Sigmoid colon (tissue), 7 donors: ENCODE measurements around the gene PPP1R27. TPM values are rescaled to one million over a fixed set of nuclear protein-coding genes. Genes with fewer than 3 reads are reported as not detected.

Experiments used
- DNase-seq: peaks from one replicate; pipeline ENCODE4 v3.0.0-alpha.2; 2019
- H3K27ac ChIP-seq, 4 donors: fragments of 200-600 bp; sonication (generic); one replicate each; pipeline ENCODE4 v1.5.1; 2016 to 2019; ENCODE audit warnings: mild to moderate bottlenecking in 1 of 4
- H3K27me3 ChIP-seq, 3 donors: fragments of 200-600 bp; sonication (generic); one replicate each; pipeline ENCODE4 v1.5.1; 2019; ENCODE audit warnings: mild to moderate bottlenecking in 1 of 3
- H3K36me3 ChIP-seq, 4 donors: fragments of 200-600 bp; sonication (generic); one replicate each; pipeline ENCODE4 v1.5.1; 2016 to 2019
- H3K4me1 ChIP-seq, 4 donors: fragments of 200-600 bp; sonication (generic); one replicate each; pipeline ENCODE4 v1.5.1; 2017 to 2019
- H3K4me3 ChIP-seq, 4 donors: fragments of 200-600 bp; sonication (generic); one replicate each; pipeline ENCODE4 v1.5.1; 2017 to 2019; ENCODE audit warnings: mild to moderate bottlenecking in 2 of 4, moderate library complexity in 1 of 4
- H3K9me3 ChIP-seq, 4 donors: fragments of 200-600 bp in 3 of 4; sonication (generic) in 3 of 4; one replicate each; pipeline versions ENCODE4 v1.5.1 to v1.6.1; 2013 to 2019
- CTCF ChIP-seq, 4 experiments: fragments of 450-650 bp in 3 of 4; fragments of 200-600 bp in 1 of 4; IDR thresholded peaks; one replicate each; pipeline ENCODE4 v1.5.1; 2016 to 2019; ENCODE audit warnings: antibody characterized with exemption in 4 of 4, mild to moderate bottlenecking in 3 of 4, moderate library complexity in 2 of 4
- EP300 ChIP-seq, 4 donors: sonication (generic); formaldehyde crosslinking; IDR thresholded peaks; one replicate each; pipeline ENCODE4 v1.6.1; 2017; ENCODE audit warnings: antibody characterized with exemption in 4 of 4
- POLR2A ChIP-seq, 2 donors: fragments of 450-650 bp; IDR thresholded peaks; one replicate each; pipeline ENCODE4 v1.6.1; 2016; ENCODE audit warnings: antibody characterized with exemption in 2 of 2, mild to moderate bottlenecking in 2 of 2, moderate library complexity in 2 of 2
- POLR2AphosphoS5 ChIP-seq, 4 donors: sonication (generic); formaldehyde crosslinking; IDR thresholded peaks; one replicate each; pipeline ENCODE4 v1.6.1; 2017; ENCODE audit warnings: antibody characterized with exemption in 4 of 4
- WGBS, 2 donors: extraction: QIAGEN DNeasy Blood & Tissue Kit; methylation state at CpG; one replicate each; pipeline ENCODE4 v1.1.7; 2013; 5-methylcytosine and 5-hydroxymethylcytosine counted together
- intact Hi-C: fragments of 100-400 bp; cut with DNase I; formaldehyde crosslinking; loops from one replicate; pipeline ENCODE4 v1.15.1; 2023
- polyA plus RNA-seq, 3 donors: library from polyadenylated mRNA; stranded (reverse); fragments of 200-250 nt; gene quantifications; one replicate each; pipeline ENCODE4 v1.2.3, GENCODE V29; 2013
- total RNA-seq, 4 donors: library from RNA; depleted of rRNA; stranded (reverse); fragments of >200 nt; gene quantifications; one replicate each; pipeline ENCODE4 v1.1.0, GENCODE V29; 2016
- donor health status: healthy with polysubstance abuse.
- donor health status: Bipolar disorder and iron deficiency.
- donor health status: healthy.

PPP1R27 gene
- total and polyA plus RNA-seq, 7 donors, result 0.50 TPM; not detected in 6

- DNase-seq, result no peak
- 22 to 74% methylated on average over 18 of the region's 18 CpGs for WGBS, 2 donors
- H3K27me3 ChIP-seq, result no peaks in the 10 kb centered on the region
- peak overlapping the region in 2 of 4 donors; percentile 2 to 99 for H3K27ac ChIP-seq
- H3K4me3 ChIP-seq, result no peak overlapping the region
- no peaks in the 10 kb centered on the region for H3K9me3 ChIP-seq
- intact Hi-C loops, result no loop called here
- TF ChIP-seq EP300 (IDR thresholded peaks at IDR 0.05) (no peak), POLR2AphosphoS5 (IDR thresholded peaks at IDR 0.05) (peak in 2 of 4 donors; percentile 27 to 41), POLR2A (IDR thresholded peaks at IDR 0.05) (peak in 1 of 2 donors; percentile 51)
- H3K36me3 ChIP-seq, result peaks cover 8 to 39% (median 18%) of the 10 kb centered on the region in 4 donors
- peaks cover 0 to 73% (median 57%) of the 10 kb centered on the region in 4 donors for H3K4me1 ChIP-seq
These were observed 31.0 kb upstream of the PPP1R27 start for GRCh38 chr17:81865733-81866439.

GRCh38 chr17:81865358-81865732, 30.5 kb upstream of the PPP1R27 start:
- WGBS, 2 donors, result 62 to 89% methylated on average over 8 of the region's 8 CpGs
- intact Hi-C loops, result no loop called here
- H3K36me3 ChIP-seq, result peaks cover 8 to 39% (median 18%) of the 10 kb centered on the region in 4 donors
- H3K27me3 ChIP-seq, result no peaks in the 10 kb centered on the region
- TF ChIP-seq POLR2AphosphoS5 (IDR thresholded peaks at IDR 0.05) (no peak), POLR2A (IDR thresholded peaks at IDR 0.05) (no peak), EP300 (IDR thresholded peaks at IDR 0.05) (no peak), CTCF (IDR thresholded peaks at IDR 0.05) (no peak)
- no peak for DNase-seq
- no peaks in the 10 kb centered on the region for H3K9me3 ChIP-seq
- peak overlapping the region in 2 of 4 donors; percentile 2 to 99 for H3K27ac ChIP-seq
- H3K4me3 ChIP-seq, result no peak overlapping the region
- H3K4me1 ChIP-seq, result peaks cover 0 to 70% (median 55%) of the 10 kb centered on the region in 4 donors

GRCh38 chr17:81863833-81864768, 29.3 kb upstream of the PPP1R27 start:
- WGBS, 2 donors, result 75 to 85% methylated on average over 9 of the region's 9 CpGs
- peaks cover 8 to 36% (median 11%) of the 10 kb centered on the region in 4 donors for H3K36me3 ChIP-seq
- H3K27ac ChIP-seq, result peak overlapping the region in 1 of 4 donors; percentile 19
- no peak overlapping the region for H3K4me3 ChIP-seq
- no peaks in the 10 kb centered on the region for H3K27me3 ChIP-seq
- TF ChIP-seq EP300 (IDR thresholded peaks at IDR 0.05), result no peak
- no peak for TF ChIP-seq POLR2A (IDR thresholded peaks at IDR 0.05)
- TF ChIP-seq CTCF (IDR thresholded peaks at IDR 0.05), result no peak
- no peak for TF ChIP-seq POLR2AphosphoS5 (IDR thresholded peaks at IDR 0.05)
- no peak for DNase-seq
- intact Hi-C loops, result loop anchor here (5.0 kb wide), 1 partner anchor 42 kb away; no protein-coding TSS in a partner anchor
- peaks cover 0 to 67% (median 51%) of the 10 kb centered on the region in 4 donors for H3K4me1 ChIP-seq
- H3K9me3 ChIP-seq, result no peaks in the 10 kb centered on the region

- Histone ChIP-seq H3K4me3 (no peak overlapping the region), H3K27me3 (no peaks in the 10 kb centered on the region), H3K27ac (no peak overlapping the region), H3K4me1 (peaks cover 0 to 67% (median 51%) of the 10 kb centered on the region in 4 donors), H3K9me3 (no peaks in the 10 kb centered on the region), H3K36me3 (peaks cover under 1 to 36% (median 2%) of the 10 kb centered on the region in 4 donors)
- no peak for DNase-seq
- intact Hi-C loops, result loop anchor here (5.0 kb wide), 1 partner anchor 41 kb away; no protein-coding TSS in a partner anchor
- WGBS, 2 donors, result 80 to 90% methylated on average over 6 of the region's 6 CpGs
- TF ChIP-seq EP300 (IDR thresholded peaks at IDR 0.05), result no peak
- TF ChIP-seq CTCF (IDR thresholded peaks at IDR 0.05), result no peak
- TF ChIP-seq POLR2AphosphoS5 (IDR thresholded peaks at IDR 0.05), result no peak
- TF ChIP-seq POLR2A (IDR thresholded peaks at IDR 0.05), result no peak
These were observed 28.3 kb upstream of the PPP1R27 start for GRCh38 chr17:81863123-81863675.
